ENCODE data around the gene NVL. TPM values are rescaled to one million over a fixed set of nuclear protein-coding genes. Genes with fewer than 3 reads are reported as not detected.
"Not testable (repeated sequence)": the region's sequence is repeated elsewhere in the genome, so short reads cannot be mapped to it uniquely, and the experiment has no call there.

Gene NVL
- polyA plus RNA-seq, 1 of the 3 experiments (the other 2 are of a cell fraction), result 12.4 TPM

- no peaks in the 10 kb centered on the region for H4K20me1 ChIP-seq (ENCODE audit: insufficient read depth)
- H3F3A ChIP-seq (replicated peaks; ENCODE audit: insufficient read depth), result peaks cover 5% of the 10 kb centered on the region
- H3K4me3 ChIP-seq (ENCODE audit: low read depth in 2 of 2, low read length in 1 of 2), result no peak overlapping the region
- H3K9me3 ChIP-seq, result peaks cover 16% of the 10 kb centered on the region; the same call in 1 of the 2 replicates
- H3K9me2 ChIP-seq, result no peaks in the 10 kb centered on the region
- no peaks in the 10 kb centered on the region for H3K36me3 ChIP-seq (replicated peaks in 1 of 2; ENCODE audit: control insufficient read depth in 1 of 2, insufficient read depth in 2 of 2, low read length in 1 of 2)
- WGBS (ENCODE audit: low lambda C conversion rate), result 0% methylated on average over 3 of the region's 3 CpGs
- H2AFZ ChIP-seq (ENCODE audit: low read depth), result no peak overlapping the region
- POLR2A ChIA-PET, result no interaction called here
- DNase-seq, result no peak
- H3K27ac ChIP-seq (ENCODE audit: low read depth in 2 of 2, low read length in 1 of 2), result no peak overlapping the region
- no peaks in the 10 kb centered on the region for H3K79me2 ChIP-seq (ENCODE audit: insufficient read depth)
- H3K4me1 ChIP-seq (ENCODE audit: control insufficient read depth in 1 of 2, insufficient read depth in 2 of 2, low read depth in 1 of 2, low read length in 1 of 2), result no peaks in the 10 kb centered on the region; a peak in 1 of 4 replicates
- H3K4me2 ChIP-seq, result no peak overlapping the region
- H3K27me3 ChIP-seq (ENCODE audit: insufficient read depth), result no peaks in the 10 kb centered on the region
- no peak overlapping the region for H3K9ac ChIP-seq
- TF ChIP-seq REST (IDR thresholded peaks at IDR 0.05; ENCODE audit: low read depth, low read length) (no peak), ELF1 (IDR thresholded peaks at IDR 0.05) (no peak), SMC3 (IDR thresholded peaks at IDR 0.05; ENCODE audit: low read depth, low read length) (no peak), ZBTB33 (IDR thresholded peaks at IDR 0.05; ENCODE audit: borderline replicate concordance, low read depth) (no peak), TEAD4 (IDR thresholded peaks at IDR 0.05; ENCODE audit: borderline replicate concordance, insufficient read depth) (no peak), CTCF (IDR thresholded peaks at IDR 0.05) (no peak), MAX (IDR thresholded peaks at IDR 0.05; ENCODE audit: low read depth) (no peak)
- CTCF ChIA-PET, result interaction anchor here (0.9 to 1.2 kb wide), 2 partner anchors 8 to 532 kb away, joined by 3 read pairs; no protein-coding TSS in a partner anchor
Observed at GRCh38 chr1:224343679-224344078, 13.7 kb upstream of the NVL start.

DNA sequence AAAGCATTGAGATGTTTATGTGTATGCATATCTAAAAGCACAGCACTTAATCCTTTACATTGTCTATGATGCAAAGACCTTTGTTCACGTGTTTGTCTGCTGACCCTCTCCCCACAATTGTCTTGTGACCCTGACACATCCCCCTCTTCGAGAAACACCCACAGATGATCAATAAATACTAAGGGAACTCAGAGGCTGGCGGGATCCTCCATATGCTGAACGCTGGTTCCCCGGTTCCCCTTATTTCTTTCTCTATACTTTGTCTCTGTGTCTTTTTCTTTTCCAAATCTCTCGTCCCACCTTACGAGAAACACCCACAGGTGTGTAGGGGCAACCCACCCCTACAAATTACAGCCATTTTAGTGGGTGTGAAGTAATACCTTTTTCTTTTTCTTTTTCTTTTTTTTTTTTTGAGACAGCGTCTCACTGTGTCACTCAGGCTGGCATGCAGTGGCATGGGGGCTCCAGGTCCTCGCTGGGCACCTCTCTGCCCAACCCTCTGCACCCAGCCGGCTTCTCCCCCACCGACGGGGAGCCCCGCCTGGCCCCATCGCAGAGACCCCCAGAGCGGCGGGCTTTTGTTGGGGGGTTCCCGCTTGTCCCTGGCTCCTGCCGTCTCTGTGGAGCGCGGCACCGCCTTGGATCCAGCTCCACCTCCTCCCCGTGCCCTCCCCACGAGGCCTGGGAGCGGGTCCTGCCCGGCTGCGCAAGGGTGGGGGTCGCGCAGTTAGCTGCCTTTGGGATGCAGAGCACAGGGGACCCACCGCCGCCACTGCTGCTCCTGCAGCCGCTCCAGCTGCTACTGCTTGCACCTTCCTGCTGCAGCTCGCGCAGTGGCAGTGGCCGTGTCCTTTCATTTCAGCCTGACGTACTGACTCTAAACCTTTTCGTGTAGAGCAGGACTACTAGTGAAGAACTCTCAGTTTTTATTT, 10.7 kb upstream of the NVL start:
- POLR2A ChIA-PET; H3K79me2 ChIP-seq (ENCODE audit: insufficient read depth); H3K4me1 ChIP-seq (ENCODE audit: control insufficient read depth in 1 of 2, insufficient read depth in 2 of 2, low read depth in 1 of 2, low read length in 1 of 2); CTCF ChIA-PET; H3K36me3 ChIP-seq (replicated peaks in 1 of 2; ENCODE audit: control insufficient read depth in 1 of 2, insufficient read depth in 2 of 2, low read length in 1 of 2); H4K20me1 ChIP-seq (ENCODE audit: insufficient read depth); H3K9me2 ChIP-seq; H3F3A ChIP-seq (replicated peaks; ENCODE audit: insufficient read depth); H3K27me3 ChIP-seq (ENCODE audit: insufficient read depth); H3K27ac ChIP-seq (ENCODE audit: low read depth in 2 of 2, low read length in 1 of 2); H3K9ac ChIP-seq: not testable (repeated sequence)
- H3K9me3 ChIP-seq, result peaks cover 16% of the 10 kb centered on the region; the same call in 1 of the 2 replicates
- peak overlapping the region; percentile 49 to 63 for H3K4me3 ChIP-seq (ENCODE audit: low read depth in 2 of 2, low read length in 1 of 2)
- DNase-seq, result peak; percentile 67
- peak overlapping the region; percentile 67 for H3K4me2 ChIP-seq
- WGBS (ENCODE audit: low lambda C conversion rate), result 10% methylated on average over 30 of the region's 36 CpGs
- peak overlapping the region; percentile 94 for H2AFZ ChIP-seq (ENCODE audit: low read depth)

Measured in SK-N-SH (cell line).